ENCODE measurements around the gene TDP2.

- no peak for TF ChIP-seq CTCF (IDR thresholded peaks at IDR 0.05)
- no peak for TF ChIP-seq POLR2A (IDR thresholded peaks at IDR 0.05)
These were observed 36.1 kb upstream of the TDP2 start for GRCh38 chr6:24702720-24703282.
